ENCODE results near the gene DOCK2.
"Not testable (repeated sequence)": the region's sequence is repeated elsewhere in the genome, so short reads cannot be mapped to it uniquely, and the experiment has no call there.

The DOCK2 gene

DNA sequence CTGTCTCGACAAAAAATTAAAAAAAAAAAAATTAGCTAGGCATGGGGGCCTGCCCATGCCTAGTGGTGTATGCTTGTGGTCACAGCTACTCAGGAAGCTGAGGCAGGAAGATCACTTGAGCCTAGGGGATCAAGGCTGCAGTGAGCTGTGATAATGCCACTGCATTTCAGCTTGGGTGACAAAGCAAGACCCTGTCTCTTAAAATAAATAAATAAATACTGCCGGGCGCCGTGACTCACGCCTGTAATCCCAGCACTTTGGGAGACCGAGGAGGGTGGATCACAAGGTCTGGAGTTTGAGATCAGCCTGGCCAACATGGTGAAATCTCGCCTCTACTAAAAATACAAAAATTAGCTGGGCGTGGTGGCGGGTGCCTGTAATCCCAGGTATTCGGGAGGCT, 115.5 kb downstream of the DOCK2 start:
- in situ Hi-C loops (cut with MboI; ENCODE audit: low sequenced_read_pairs), result not testable (repeated sequence)

DNA sequence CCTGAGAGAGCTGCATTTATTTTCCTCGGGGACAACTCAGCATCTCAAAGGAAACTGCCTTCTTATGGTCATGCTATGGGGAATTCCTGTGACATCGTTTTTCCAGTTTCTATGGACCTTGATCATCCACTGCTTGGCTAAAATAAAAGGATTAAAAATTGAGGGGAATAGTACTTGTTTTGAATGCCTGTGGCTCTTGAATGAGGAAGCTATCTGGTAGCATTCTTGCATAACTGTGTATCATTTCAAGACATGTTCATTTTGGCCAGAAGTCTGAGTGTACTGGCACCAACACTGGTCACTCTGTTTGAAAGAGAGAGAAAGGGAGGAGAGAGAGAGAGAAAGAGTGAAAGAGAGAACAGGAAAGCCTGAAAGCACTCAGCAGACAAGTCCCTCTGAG, 116.7 kb downstream of the DOCK2 start:
- in situ Hi-C loops (cut with MboI; ENCODE audit: low sequenced_read_pairs), result no loop called here

DNA sequence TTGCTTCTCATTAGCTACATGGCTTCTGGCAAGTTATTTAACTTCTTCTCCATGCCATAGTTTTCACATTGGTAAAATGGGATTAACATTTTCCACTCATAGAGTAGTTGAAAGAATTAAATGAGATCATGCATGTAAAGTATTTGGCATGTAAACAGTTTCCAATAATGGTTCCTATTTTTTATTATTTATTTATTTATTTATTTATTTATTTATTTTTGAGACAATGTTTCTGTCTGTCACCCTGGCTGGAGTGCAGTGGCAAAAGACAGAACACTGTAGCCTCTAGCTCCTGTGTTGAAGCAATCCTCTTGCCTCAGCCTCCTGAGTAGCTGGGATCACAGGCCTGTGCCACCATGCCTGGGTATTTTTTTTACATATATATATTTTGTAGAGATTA, 117.7 kb downstream of the DOCK2 start:
- in situ Hi-C loops (cut with MboI; ENCODE audit: low sequenced_read_pairs), result no loop called here

DNA sequence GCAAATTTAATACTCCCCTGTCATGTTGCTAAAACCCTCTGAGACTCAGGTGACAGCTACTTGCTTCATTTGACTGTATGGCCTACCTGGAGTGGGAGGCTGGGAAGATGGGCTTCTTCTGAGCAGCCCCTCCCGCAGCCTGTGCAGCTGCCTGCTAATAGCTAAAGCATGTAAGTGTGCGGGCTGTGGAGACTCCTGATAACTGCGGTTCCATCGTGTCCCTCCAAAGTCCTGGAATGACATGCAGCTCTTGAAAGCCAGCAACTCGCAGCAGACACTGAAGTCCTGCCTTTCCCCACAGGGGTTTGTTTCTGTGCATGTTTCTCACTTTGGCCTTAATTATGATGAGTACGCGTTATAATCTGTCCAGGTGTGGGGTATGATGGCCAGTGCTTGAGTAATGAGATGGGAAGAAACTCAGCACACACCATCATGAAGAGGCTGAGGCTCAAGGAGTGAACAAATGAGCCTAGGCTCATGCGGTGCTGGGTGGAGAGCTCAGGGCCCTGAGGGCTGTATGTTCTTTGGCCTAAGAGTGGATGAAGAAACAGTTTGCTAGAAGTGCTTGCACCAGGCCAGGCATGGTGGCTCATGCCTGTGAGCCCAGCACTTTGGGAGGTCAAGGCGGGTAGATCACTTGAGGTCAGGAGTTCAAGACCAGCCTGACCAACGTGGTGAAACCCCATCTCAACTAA, 119.1 kb downstream of the DOCK2 start:
- in situ Hi-C loops (cut with MboI; ENCODE audit: low sequenced_read_pairs), result no loop called here

DNA sequence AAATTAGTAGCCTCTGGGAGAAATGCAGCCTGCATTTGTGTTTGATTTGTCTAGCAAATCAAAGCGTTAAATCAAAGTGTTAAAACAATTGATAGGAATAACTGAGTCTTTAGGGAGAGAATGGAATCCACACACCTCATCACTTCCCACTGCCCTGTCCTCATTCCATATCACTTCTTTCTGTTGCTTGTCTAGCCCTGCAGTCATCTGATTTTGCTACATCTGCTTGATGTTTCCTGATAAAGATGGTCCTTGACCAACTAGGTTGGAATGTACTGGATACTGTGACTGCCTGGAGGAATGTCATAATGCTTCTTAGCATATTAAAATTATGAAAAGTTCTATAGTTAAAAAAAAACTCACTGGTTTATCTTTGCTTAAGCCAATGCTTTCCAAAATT, 119.9 kb downstream of the DOCK2 start:
- in situ Hi-C loops (cut with MboI; ENCODE audit: low sequenced_read_pairs), result no loop called here

DNA sequence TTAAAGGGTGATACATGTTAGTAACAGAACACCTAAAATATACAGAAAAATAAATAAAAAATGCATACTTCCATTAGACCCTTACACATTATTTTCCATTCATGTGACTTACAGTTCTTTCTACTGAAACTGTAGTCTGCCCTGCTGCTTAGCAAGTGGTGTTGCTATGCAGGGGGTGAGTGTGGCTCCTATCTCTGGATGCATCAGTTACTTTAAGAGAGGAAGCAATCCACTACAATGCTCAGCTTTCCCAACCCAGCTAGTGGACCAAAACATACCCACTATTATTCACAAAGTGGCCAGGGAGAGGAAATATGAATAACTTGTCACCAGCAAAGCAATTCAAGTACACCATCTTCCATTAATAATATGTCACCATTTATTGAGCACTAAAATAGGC, 121.8 kb downstream of the DOCK2 start:
- in situ Hi-C loops (cut with MboI; ENCODE audit: low sequenced_read_pairs), result no loop called here

DNA sequence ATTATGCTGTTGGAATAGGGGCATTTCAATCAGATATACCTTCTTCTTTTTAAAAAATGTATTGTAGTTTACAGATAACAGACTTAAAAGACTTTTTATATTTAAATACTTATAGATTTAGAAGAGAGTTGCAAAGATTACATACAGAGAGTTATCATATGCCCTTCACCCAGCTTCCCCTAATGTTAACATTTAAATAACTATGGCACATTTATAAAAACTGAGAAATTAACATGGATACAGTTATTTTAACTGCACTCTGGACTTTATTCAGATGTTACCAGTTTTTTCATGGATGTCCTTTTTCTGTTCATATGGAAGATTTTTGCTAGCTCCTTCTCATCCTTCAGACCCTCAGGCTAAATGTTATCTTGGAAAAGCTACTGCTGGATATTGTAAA, 123.2 kb downstream of the DOCK2 start:
- in situ Hi-C loops (cut with MboI; ENCODE audit: low sequenced_read_pairs), result no loop called here

DNA sequence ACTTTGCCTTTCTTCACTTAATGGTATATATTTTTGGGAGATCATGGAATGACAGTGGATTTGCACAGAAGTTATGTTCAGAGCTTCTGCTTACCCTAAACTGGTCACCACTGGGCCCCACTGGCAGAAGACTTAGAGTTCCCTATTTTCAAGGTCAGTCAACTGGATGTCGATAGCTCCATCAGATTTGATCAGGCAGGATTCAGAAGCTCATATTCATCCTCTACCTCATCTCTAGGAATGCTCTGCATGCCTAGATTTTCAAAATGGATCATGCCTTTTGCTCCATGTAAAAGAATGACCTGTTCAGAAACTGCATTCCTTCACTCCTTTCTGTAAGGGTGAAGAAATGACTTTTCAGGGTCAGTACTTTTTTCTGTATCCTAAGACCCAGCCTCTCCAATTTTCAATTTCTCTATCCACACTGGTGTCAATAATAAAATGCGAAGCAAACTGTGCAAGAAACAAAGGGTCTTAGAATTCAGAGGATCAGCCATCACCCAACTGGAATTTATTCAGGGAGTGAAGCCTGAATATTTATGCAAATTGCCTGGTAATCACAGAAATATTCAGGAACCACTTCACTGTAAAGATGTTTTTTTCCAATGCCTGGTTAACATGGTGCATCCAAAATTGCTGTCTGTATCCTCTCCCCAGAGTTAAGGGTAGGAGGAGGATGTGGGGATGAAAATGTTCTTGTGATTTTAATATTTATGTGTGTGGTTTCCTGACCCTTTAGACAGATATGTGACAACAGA, 125.4 kb downstream of the DOCK2 start:
- in situ Hi-C loops (cut with MboI; ENCODE audit: low sequenced_read_pairs), result no loop called here

DNA sequence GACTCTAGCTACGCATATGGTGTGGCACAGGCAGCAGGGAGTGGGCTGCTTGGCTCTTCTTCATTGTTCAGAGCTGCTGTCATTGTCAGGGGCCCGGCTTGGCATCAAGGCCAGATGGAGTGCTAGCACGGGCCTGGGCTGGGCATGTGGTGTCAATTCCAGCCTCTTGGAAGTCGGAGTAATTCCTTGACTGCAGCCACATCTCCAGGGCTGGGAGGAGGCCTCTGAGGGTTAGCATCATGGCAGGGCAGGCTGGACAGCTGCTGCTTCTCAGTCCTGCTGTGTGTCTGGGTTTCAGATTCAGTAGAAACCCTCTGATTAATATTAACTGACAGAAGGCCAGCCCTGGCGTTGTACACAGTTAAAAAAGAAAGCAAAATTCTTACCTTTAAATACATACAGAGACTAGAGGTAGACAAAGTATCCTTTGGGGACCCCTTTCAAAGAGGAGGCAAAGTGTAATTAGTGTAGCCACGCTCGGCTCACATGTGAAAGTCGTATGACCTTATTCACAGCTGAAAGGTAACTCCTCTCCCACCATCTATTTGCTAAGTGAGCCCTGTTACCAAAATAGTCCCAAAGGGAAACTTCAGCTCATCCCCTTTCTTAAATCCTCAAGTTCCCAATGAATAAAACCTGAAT, 126.4 kb downstream of the DOCK2 start:
- in situ Hi-C loops (cut with MboI; ENCODE audit: low sequenced_read_pairs), result no loop called here

DNA sequence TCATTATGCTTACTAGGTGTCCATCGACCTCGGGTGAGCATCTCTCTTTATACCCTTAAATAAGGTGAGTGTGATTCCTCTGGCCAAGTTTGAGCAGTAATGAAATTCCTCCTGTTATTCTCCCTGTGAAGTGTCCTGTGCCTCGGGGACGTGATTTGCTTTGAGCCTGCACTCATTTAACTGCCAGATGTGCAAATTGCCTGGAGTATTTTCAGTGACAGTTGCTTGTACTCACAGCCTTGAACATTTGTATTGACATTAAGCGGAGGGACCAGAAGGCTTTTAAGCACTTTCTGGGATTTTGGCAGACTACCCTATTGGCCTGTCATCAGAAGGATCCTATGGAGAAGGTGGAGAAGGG, 126.9 kb downstream of the DOCK2 start:
- in situ Hi-C loops (cut with MboI; ENCODE audit: low sequenced_read_pairs), result no loop called here

DNA sequence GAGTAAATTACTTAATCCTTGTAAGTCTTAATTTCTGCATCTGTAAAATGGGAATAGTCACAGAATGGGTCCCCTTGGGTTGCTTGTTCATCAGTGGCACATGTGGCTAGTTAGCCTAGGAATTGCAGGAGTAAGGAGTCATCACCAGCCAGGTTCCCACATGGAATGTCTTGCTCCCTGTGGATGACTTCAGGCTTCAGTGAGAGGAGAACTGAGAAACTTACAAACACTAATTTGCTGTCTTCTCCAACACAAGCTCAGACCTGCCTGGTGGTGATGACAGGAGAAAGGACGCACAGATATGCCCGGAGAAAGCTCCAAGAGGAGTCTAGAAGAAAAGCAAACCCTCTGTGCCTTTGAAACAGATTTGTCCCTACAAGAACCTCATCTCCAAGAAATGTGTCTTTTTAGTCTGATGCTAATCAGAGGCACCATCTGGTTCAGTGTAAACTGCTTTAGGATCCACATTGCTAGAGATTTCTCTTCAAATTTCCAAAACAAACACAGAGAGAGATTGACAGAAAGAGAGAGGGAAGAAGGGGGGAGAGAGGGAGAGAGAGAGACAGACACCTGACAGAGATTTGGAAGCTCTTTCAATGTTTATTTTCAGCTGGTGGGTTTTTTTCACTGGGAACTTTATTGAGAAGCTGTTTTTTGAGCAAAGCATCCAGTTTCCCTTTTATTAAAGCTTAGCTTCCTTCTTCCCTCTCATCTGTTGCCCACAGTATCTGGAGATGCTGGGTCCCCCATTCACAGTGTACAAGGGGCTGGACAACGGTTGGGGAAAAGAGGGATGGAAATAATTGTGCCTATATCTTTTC, 128.3 kb downstream of the DOCK2 start:
- in situ Hi-C loops (cut with MboI; ENCODE audit: low sequenced_read_pairs), result no loop called here

DNA sequence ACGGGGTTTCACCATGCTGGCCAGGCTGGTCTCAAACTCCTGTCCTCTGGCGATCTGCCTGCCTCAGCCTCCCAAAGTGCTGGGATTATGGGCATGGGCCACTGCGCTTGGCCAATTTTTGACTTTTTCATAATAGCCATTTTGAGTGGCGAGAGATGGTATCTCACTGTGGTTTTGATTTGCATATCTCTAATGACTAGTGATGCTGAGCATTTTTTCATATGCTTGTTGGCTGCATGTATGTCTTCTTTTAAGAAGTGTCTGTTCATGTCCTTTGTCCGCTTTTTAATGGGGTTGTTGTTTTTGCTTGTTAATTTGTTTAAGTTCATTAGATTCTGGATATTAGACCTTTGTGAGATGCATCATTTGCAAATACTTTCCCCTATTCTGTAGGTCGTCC, 129.9 kb downstream of the DOCK2 start:
- in situ Hi-C loops (cut with MboI; ENCODE audit: low sequenced_read_pairs), result not testable (repeated sequence)

DNA sequence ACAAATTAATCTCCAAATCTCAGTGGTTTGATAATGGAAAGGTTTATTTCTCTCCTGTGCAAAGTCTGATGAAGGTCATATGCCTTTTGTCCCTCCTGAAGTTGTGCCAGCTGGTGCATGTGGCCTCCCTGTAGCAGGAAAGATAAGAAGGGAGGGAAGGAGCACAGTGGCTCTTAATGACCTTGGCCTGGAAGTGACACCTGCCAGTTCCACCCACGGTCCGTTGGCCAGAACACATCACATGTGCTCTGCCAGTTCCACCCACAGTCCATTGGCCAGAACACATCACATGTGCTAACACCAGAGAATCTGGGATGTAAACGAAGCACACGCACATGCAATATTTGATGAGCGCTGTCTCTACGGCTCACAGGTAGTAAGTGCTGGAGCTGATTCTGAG, 130.9 kb downstream of the DOCK2 start:
- in situ Hi-C loops (cut with MboI; ENCODE audit: low sequenced_read_pairs), result no loop called here

DNA sequence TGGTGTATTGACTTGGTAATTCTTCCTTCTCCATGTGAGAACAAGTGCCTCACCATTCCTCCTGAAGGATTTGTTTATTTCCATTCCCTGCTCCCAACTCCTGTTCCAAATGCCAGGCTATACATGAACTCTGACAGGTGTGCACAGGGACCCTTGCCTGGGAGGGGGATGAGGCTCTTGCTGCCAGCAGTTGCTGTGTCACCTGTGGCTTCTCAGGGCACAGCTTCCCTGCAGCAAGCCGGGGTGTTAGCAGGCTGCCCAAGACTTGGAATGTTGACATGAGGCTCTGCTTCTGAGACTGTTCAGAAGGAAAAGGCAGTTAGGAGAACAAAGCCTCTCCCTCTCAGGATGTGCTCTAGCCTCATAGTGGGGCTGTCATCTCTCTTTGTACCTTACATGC, 131.3 kb downstream of the DOCK2 start:
- in situ Hi-C loops (cut with MboI; ENCODE audit: low sequenced_read_pairs), result no loop called here

DNA sequence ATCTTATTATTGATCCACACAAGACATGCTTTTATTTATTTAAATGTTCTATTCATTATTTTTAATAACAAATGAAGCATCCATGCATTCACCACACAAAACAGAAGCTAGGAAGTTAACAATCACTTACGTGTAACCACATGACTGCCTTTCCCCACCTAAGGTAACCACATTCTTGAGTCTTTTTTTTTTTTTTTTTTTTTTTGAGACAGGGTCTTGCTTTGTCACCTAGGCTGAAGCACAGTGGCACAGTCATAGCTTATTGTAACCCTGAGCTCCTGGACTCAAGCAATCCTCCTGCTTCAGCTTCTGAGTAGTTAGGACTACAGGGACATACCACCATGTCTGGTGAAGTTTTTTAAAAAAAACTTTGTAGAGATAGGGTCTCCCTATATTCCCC, 133.0 kb downstream of the DOCK2 start:
- in situ Hi-C loops (cut with MboI; ENCODE audit: low sequenced_read_pairs), result no loop called here

DNA sequence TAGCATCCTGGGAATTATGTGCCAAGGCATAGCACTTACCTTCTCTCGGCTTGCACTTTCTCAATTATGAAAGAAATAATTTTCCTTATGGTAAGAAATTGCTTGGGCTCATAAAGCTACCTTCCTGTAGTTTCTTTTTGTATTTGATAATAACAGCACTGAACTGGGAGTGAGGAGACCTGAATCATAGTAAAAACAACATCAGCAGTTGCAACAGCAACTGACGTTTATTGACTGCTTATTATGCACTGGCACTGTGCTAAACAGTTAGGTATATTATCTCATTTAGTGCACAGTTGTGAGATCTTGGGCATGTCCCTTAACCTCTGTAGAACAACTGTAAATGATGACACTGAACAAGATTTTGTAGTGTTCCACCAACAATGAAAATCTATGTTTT, 135.2 kb downstream of the DOCK2 start:
- in situ Hi-C loops (cut with MboI; ENCODE audit: low sequenced_read_pairs), result no loop called here

DNA sequence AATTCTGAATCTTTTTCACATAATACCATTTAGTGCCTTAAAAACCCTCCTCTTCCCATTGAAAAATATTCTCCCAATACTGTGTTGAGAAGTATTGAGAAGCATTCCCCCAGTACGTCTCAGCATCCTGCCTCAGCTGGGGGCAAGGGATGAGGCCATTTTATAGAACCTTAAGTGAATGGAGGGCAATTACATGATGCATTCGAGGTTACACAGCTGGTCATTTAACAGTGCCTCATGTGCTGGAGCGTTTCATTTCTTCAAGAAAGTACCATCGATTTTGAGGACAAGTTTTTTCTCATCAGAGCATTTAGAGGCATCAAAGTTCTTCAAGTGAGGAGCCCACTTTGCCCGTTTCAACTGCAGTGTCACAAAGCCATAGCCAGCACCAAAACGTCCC, 135.6 kb downstream of the DOCK2 start:
- in situ Hi-C loops (cut with MboI; ENCODE audit: low sequenced_read_pairs), result no loop called here

DNA sequence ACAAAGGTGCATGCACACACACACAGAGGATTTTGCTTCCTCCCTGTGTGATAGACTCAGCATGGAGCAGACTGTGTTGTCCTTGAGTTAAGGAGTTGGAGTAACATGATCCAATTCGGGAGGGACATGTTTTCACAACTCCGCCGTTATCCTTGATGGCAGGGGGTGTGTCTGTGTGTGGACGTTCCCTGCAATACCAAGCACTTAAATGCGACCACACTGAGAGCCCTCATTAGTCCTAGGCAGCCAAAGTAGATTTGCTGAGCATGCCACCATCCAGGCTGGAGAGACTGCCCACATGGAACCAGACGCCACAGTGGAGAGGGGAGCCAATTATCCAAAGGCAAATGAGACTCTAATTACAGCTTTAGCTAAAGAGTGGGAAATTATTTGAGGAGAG, 140.1 kb downstream of the DOCK2 start:
- in situ Hi-C loops (cut with MboI; ENCODE audit: low sequenced_read_pairs), result no loop called here

DNA sequence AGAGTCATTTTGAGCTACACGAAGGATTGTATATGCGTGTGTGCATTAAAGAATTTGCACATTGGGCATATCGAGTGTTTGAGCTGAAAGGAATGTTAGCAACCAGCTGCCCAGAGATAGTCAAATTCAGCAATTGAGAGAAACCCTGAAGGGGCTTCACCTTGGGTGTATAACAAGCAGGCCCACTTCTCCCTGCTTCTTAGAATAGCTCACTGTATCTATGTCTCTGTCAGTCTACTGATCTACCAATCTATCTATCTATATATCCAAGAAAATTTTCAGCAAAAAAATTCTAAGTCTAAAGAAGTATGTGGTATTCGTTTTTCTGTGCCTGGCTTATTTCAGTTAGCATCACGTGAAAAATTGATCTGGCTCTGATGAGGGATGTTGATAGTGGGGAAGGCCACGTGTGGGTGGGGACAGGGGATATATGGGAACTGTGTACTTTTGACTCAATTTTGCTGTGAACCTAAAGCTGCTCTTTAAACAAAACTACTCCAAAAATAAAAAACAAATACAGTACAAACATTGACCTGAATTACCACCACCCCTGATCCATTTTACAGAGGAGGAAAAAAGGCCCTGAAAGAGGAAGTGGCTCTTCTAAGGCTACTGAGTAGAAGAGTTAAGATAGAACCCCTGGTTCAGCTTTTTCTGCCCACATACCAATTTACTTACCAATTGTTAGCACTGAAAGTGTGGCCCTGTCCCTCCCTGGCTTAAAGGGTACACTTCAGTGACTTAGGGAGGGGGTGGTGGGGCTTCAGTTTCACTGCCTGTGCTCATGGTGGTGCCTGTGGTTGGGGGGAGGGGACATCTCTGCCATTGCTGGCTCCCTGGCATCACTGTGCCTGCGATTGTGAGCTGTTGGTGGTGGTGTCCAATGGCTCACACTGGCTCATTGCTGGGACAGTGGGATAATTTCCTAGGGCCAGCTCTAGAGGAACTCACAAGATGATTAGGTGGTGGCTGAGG, 141.8 kb downstream of the DOCK2 start:
- in situ Hi-C loops (cut with MboI; ENCODE audit: low sequenced_read_pairs), result no loop called here
